ENCODE measurements around the gene ANKRD60.
A peak's percentile ranks its signal among the peaks of the same experiment; 100 is the strongest.

Gene ANKRD60

DNA sequence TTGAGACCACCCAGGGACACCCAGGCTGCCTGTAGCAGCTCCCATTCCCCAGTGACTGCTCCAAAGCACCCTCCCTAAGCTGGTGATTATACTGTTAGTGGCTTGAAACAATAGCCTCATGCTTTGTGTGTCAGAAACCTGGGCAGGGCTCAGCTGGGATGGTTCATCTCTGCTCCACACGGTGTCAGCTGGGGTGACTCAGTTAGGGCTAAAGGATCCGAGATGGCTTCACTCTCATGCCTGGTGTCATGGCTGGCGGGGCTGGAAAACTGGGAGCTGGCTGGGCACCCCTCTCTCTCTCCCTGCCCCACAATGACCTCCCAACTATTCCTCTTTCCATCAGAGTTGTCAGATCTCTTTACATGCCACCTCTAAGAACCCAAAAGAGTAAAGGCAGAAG, 44.4 kb downstream of the ANKRD60 start:
- DNase-seq, result no peak

DNA sequence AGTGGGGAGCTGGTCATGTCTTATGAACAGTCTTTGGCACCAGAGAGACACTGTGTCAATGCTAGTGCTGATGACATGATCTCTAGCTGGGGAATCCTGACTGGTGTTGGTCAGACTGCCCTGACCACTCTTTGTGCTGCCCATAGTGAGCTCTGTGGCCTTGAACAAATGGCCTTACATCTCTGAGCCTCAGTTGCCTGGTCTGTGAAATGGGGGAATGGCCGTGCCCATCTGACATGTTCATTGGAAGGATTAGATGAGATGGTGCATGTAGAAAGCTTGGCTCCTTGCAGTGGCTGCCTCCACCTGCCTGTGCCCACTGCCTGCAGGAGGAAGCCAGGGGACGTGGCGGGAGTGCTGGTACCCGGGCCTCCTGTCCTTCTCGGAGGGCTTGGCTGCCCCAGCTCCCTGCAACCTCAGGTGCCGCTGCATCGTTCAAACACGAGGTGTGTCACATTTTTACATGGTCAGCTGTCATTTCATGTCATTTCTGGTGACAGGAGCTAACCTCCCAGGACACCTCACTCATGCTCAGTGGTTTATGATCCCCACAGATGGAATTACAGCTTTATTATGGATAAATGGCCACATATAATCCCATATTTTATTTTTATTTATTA, 45.8 kb downstream of the ANKRD60 start:
- no peak for DNase-seq

- DNase-seq, result peak; percentile 48
Observed at GRCh38 chr20:58179432-58180099, 48.9 kb downstream of the ANKRD60 start.

DNA sequence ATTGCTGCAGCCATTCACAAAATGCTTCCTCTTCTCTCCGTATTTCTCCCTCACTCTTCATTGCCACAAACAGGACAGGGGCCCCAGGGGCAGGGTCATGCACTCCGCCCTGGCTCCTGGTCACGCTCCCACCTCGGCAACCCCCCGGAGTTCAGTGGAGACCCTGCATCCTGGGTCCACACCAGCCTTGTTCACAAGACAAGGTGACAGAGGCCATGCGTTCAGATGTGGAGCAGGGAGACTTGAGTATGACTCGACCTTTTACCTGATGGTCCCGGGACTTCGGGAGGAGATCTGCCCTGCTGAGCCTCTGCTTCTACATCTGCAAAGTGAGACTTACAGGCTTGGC, 49.4 kb downstream of the ANKRD60 start:
- no peak for DNase-seq

DNA sequence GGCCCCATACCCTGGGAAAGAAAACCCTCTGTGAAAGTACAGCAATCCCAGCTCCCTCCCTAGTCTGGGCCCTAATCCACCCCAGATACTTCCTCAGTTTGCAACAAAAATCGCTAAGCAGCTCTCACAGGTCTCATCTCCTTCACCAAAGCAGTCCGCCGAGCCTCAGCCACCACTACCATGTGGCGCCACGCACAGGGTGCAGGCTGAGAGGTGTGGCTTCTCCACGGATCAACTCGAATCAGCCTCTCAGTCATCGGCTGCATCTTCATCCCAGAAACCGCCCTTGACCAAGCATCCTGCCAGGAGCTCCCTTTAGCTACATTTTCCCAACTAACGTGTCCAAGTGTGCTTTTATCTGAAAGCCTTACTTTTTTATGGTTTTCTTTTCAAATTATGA, 50.7 kb downstream of the ANKRD60 start:
- no peak for DNase-seq

DNA sequence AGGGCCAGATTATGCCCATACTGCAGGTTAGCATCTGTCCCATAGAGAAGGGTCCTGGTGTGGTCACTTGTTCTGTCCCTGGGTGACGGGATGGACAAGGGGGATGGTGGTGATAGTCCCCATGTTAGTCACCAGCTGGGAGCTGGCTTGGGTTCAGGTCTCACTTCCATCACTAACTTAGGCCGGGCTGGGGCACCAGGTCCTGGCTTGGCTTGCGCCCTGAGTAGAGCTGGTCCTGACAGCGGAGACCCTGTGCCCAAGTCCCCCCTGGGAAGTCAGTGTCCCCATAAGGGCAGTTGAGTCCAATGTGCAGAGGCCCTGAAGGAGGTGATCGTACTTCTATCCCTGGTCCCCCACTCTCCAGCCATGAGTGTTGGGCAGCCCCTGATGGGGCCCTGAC, 52.6 kb downstream of the ANKRD60 start:
- no peak for DNase-seq

DNA sequence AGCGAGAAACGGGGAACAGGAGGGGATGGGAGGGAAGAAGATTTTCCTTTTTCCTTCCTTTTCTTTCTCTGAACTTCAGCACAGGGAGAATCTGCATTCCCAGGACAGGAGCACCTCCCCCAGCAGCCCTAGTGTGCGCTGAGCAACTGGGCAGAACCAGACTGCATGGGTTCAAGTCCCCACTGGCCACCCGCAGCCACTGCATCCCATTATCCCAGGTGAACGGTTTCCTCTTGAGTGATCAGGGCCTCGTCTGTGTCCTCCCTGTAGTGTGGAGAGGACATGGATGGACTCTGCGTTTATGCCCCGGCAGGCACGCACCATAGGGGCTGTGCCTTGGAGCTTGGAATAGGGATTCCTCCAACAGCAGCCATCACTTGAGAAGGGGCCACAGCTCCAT, 53.0 kb downstream of the ANKRD60 start:
- no peak for DNase-seq

GRCh38 chr20:58174708-58175280, 53.7 kb downstream of the ANKRD60 start:
- no peak for DNase-seq

- no peak for DNase-seq
Observed at GRCh38 chr20:58173930-58174707, 54.3 kb downstream of the ANKRD60 start.

GRCh38 chr20:58173091-58173490, 55.4 kb downstream of the ANKRD60 start:
- no peak for DNase-seq

DNA sequence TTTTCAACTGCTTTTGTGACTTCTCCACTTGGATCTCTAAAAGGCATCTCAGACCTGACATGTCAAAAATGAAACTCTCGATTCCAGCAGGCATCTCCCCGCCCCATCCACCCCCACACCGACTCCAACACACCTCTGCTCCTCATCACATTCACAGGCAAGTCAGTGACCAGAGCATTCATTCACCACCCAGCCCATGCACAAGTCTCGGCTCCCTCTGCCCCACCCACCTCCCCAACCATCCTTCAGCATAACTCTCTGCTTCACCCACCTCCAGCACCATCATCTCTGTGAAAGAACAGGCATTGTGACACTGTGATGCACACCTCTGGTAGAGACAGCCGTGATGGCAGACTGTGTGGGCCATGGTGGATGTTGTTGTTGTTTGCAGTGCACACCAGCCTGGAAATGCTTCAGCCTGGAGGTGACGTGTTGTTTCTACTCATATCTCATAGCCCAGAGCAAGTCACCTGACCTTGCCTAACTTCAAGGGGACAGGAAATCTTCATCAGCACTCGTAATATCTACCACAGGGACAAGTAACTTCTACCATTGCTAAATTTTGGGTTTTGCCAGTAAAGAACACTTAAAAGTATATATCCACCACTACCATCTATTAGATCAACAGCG, 56.5 kb downstream of the ANKRD60 start:
- no peak for DNase-seq

DNA sequence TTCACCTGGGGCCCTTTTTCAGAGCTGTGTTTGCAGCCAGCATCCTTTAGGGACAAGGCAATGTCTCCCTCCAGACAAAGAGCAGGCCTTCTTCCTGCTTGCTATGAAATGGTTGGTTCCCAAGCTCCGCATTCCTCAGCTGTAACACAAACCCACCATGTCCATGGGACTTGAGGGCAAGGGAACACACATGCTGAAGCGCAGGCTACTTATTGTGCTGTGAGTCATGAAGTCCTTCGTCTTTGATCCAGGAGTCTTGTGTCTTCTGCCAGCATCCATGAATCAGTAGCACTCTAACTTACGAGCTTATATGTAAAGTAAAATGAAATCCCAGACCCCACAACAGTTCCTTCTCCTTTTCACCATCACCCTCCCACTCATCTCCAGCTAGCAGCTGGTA, 59.0 kb downstream of the ANKRD60 start:
- DNase-seq, result no peak

GRCh38 chr20:58168843-58169242, 59.6 kb downstream of the ANKRD60 start:
- no peak for DNase-seq

DNA sequence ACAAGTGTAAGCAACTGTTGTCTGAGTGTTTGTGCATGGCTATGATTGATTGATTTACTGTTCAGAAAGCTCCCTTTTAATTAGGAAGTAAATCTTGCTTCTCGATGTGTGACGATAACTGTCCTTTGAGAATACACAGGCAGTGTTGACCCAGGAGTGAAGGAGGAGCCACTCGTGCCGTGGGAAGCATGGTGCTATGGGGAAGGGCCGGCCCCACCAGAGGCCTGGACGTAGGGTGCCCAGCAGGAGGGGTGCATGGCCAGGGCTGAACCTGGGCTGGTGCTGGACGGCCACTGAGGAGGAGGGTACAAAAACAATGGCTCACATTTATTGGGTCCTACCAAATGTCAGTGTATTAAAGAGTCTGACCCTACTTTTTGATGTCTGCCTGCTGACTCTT, 60.7 kb downstream of the ANKRD60 start:
- no peak for DNase-seq
